Ishikawa (cell line): Measurements from ENCODE around the gene DHX40.

Experiments
- CEBPB ChIP-seq: IDR thresholded peaks from 2 replicates; pipeline ENCODE4 v1.6.1; 2012
- CREB1 ChIP-seq: IDR thresholded peaks from 2 replicates; pipeline ENCODE4 v1.6.1; 2012; ENCODE audit warnings: low read depth
- EGR1 ChIP-seq: IDR thresholded peaks from 2 replicates; pipeline ENCODE4 v1.6.1; 2012
- EP300 ChIP-seq: IDR thresholded peaks from 2 replicates; pipeline ENCODE4 v1.6.1; 2012; ENCODE audit warnings: borderline replicate concordance
- FOXM1 ChIP-seq: IDR thresholded peaks from 2 replicates; pipeline ENCODE4 v1.6.1; 2012; ENCODE audit warnings: low read depth, borderline replicate concordance
- MAX ChIP-seq: IDR thresholded peaks from 2 replicates; pipeline ENCODE4 v1.6.1; 2012
- NFIC ChIP-seq: IDR thresholded peaks from 2 replicates; pipeline ENCODE4 v1.6.1; 2012
- RAD21 ChIP-seq: IDR thresholded peaks from 2 replicates; pipeline ENCODE4 v1.6.1; 2012; ENCODE audit warnings: low read depth
- REST ChIP-seq: IDR thresholded peaks from 2 replicates; pipeline ENCODE4 v1.6.1; 2012; ENCODE audit warnings: low read depth, mild to moderate bottlenecking
- TAF1 ChIP-seq: IDR thresholded peaks from 2 replicates; pipeline ENCODE4 v1.6.1; 2012; ENCODE audit warnings: low read depth, mild to moderate bottlenecking
- TCF12 ChIP-seq: IDR thresholded peaks from 2 replicates; pipeline ENCODE4 v1.6.1; 2012; ENCODE audit warnings: low read depth
- TEAD4 ChIP-seq: IDR thresholded peaks from 2 replicates; pipeline ENCODE4 v1.6.1; 2012
- USF1 ChIP-seq: IDR thresholded peaks from 2 replicates; pipeline ENCODE4 v1.6.1; 2012
- YY1 ChIP-seq: IDR thresholded peaks from 2 replicates; pipeline ENCODE4 v1.6.1; 2012; ENCODE audit warnings: low read depth
- ZBTB7A ChIP-seq: IDR thresholded peaks from 2 replicates; pipeline ENCODE4 v1.6.1; 2012; ENCODE audit warnings: low read depth

Gene DHX40

GRCh38 chr17:59647288-59647687, 81.9 kb downstream of the DHX40 start:
- no peak for TF ChIP-seq YY1
- TF ChIP-seq USF1 = no peak
- no peak for TF ChIP-seq ZBTB7A
- TF ChIP-seq NFIC = no peak
- no peak for TF ChIP-seq MAX
- TF ChIP-seq EGR1 = no peak
- TF ChIP-seq CEBPB = no peak
- no peak for TF ChIP-seq TAF1
- no peak for TF ChIP-seq FOXM1
- no peak for TF ChIP-seq TEAD4
- TF ChIP-seq TCF12 = no peak
- TF ChIP-seq RAD21 = no peak
- no peak for TF ChIP-seq EP300

GRCh38 chr17:59649886-59650285, 84.5 kb downstream of the DHX40 start:
- TF ChIP-seq TCF12 (no peak), ZBTB7A (no peak), RAD21 (no peak), TAF1 (no peak), REST (no peak), TEAD4 (no peak), YY1 (no peak), EGR1 (no peak), CEBPB (no peak), NFIC (no peak), EP300 (no peak), MAX (no peak)

- TF ChIP-seq YY1 = no peak
- TF ChIP-seq ZBTB7A = no peak
- no peak for TF ChIP-seq TAF1
- TF ChIP-seq MAX = no peak
- TF ChIP-seq RAD21 = no peak
- no peak for TF ChIP-seq TEAD4
- TF ChIP-seq EP300 = no peak
- TF ChIP-seq NFIC = no peak
- no peak for TF ChIP-seq TCF12
- TF ChIP-seq REST = no peak
- no peak for TF ChIP-seq CREB1
- no peak for TF ChIP-seq USF1
- no peak for TF ChIP-seq CEBPB
- TF ChIP-seq FOXM1 = no peak
- no peak for TF ChIP-seq EGR1
Observed at GRCh38 chr17:59650642-59651041, 85.2 kb downstream of the DHX40 start.

GRCh38 chr17:59651346-59651745, 85.9 kb downstream of the DHX40 start:
- TF ChIP-seq EGR1 = no peak
- TF ChIP-seq CEBPB = no peak
- TF ChIP-seq REST = no peak
- no peak for TF ChIP-seq ZBTB7A
- TF ChIP-seq YY1 = no peak
- no peak for TF ChIP-seq RAD21
- no peak for TF ChIP-seq USF1
- TF ChIP-seq TAF1 = no peak
